H1 (cell line): ENCODE results near the gene PTPRCAP. TPM values are rescaled to one million over a fixed set of nuclear protein-coding genes. Genes with fewer than 3 reads are reported as not detected.

ENCODE experiments used
- CTCF ChIA-PET: fragments of 300-600 bp; sonication (Branson Sonifier 250); formaldehyde crosslinking; loops from one replicate; lab custom pipeline; 2021; ENCODE audit not compliant: partially characterized antibody; lab: Charles Lee
- POLR2A ChIA-PET: fragments of 300-600 bp; sonication (Branson Sonifier 250); formaldehyde crosslinking; loops from one replicate; lab custom pipeline; 2021; ENCODE audit warnings: inconsistent platforms; ENCODE audit not compliant: partially characterized antibody; lab: Charles Lee
- DNase-seq, 2 experiments: peaks; one replicate each; pipeline versions ENCODE4 v3.0.0 to v3.0.0-alpha.2; 2010 to 2022; ENCODE audit warnings: low spot score in 2 of 2, low read depth in 1 of 2, mixed read lengths in 1 of 2
- FAIRE-seq: peaks from 2 replicates; lab custom pipeline; 2011; peaks lifted over from hg19 to GRCh38; lab: Jason Lieb, UNC
- H2AFZ ChIP-seq: 2 replicates; pipeline ENCODE4 v1.8.1; 2012; ENCODE audit warnings: low read length, inconsistent platforms
- H2AK5ac ChIP-seq: 2 replicates; pipeline ENCODE4 v1.6.1; 2013; ENCODE audit warnings: low read depth, low read length
- H2BK120ac ChIP-seq: replicated peaks from 2 replicates; pipeline ENCODE3; 2013; ENCODE audit warnings: low read depth, low read length, inconsistent platforms
- H2BK12ac ChIP-seq: 2 replicates; pipeline ENCODE4 v1.6.1; 2013; ENCODE audit warnings: low read depth, low read length
- H2BK15ac ChIP-seq: 2 replicates; pipeline ENCODE4 v1.6.1; 2013; ENCODE audit warnings: low read length
- H2BK20ac ChIP-seq: 2 replicates; pipeline ENCODE4 v1.6.1; 2013; ENCODE audit warnings: low read length
- H2BK5ac ChIP-seq: 2 replicates; pipeline ENCODE4 v1.6.1; 2013; ENCODE audit warnings: low read depth, low read length
- H3K14ac ChIP-seq: 2 replicates; pipeline ENCODE4 v1.6.1; 2013; ENCODE audit warnings: inconsistent platforms; ENCODE audit not compliant: insufficient read length
- H3K18ac ChIP-seq: 2 replicates; pipeline ENCODE4 v1.6.1; 2013; ENCODE audit warnings: low read length; ENCODE audit errors: extremely low read depth
- H3K23ac ChIP-seq: 2 replicates; pipeline ENCODE4 v1.6.1; 2013; ENCODE audit warnings: inconsistent platforms; ENCODE audit not compliant: insufficient read length
- H3K23me2 ChIP-seq: 2 replicates; pipeline ENCODE4 v1.6.1; 2013; ENCODE audit warnings: low read depth, low read length
- H3K27ac ChIP-seq: 2 replicates; pipeline ENCODE4 v1.6.1; 2011; ENCODE audit warnings: low read depth, low read length, inconsistent platforms
- H3K27me3 ChIP-seq, 4 experiments: replicated peaks in 1 of 4; 1 replicate in 1 of 4; 2 replicates in 3 of 4; pipeline versions ENCODE4 v1.6.1 to v1.8.1; 2011 to 2013; ENCODE audit warnings: low read length in 3 of 4, mild to moderate bottlenecking in 3 of 4, inconsistent platforms in 2 of 4, mixed read lengths in 2 of 4, moderate library complexity in 1 of 4; ENCODE audit not compliant: control insufficient read depth in 3 of 4, insufficient read depth in 3 of 4; ENCODE audit errors: extremely low read depth in 1 of 4
- H3K36me3 ChIP-seq, 4 experiments: 2 replicates each; pipeline versions ENCODE4 v1.6.1 to v1.8.1; 2011 to 2013; ENCODE audit warnings: mild to moderate bottlenecking in 4 of 4, low read length in 3 of 4, moderate library complexity in 2 of 4, control low read depth in 1 of 4, inconsistent platforms in 1 of 4; ENCODE audit not compliant: insufficient read depth in 4 of 4, control insufficient read depth in 2 of 4
- H3K4ac ChIP-seq: replicated peaks from 2 replicates; pipeline ENCODE3; 2013; ENCODE audit warnings: low read length, low read depth, mixed read lengths, inconsistent platforms; ENCODE audit not compliant: insufficient read length
- H3K4me1 ChIP-seq, 4 experiments: replicated peaks in 1 of 4; 1 replicate in 1 of 4; 2 replicates in 3 of 4; pipeline versions ENCODE4 v1.6.1 to v1.8.1; 2011 to 2013; ENCODE audit warnings: low read length in 3 of 4, inconsistent platforms in 2 of 4, mixed read lengths in 1 of 4; ENCODE audit not compliant: insufficient read depth in 4 of 4, control insufficient read depth in 3 of 4
- H3K4me2 ChIP-seq, 2 experiments: 2 replicates each; pipeline versions ENCODE4 v1.6.1 to v1.8.1; 2011 to 2013; ENCODE audit warnings: low read depth in 2 of 2, low read length in 2 of 2, control low read depth in 1 of 2, inconsistent platforms in 1 of 2, mild to moderate bottlenecking in 1 of 2; ENCODE audit not compliant: insufficient read depth in 1 of 2
- H3K4me3 ChIP-seq, 4 experiments: fragments of 200-600, 300-600 bp in 1 of 4; sonication (generic), shearing (Covaris generic), sonication (Bioruptor Twin) in 1 of 4; 2 replicates each; pipeline versions ENCODE4 v1.5.1 to v1.8.1; 2011 to 2016; ENCODE audit warnings: low read length in 4 of 4, low read depth in 3 of 4, control low read depth in 2 of 4, inconsistent platforms in 2 of 4, mild to moderate bottlenecking in 2 of 4, mixed read lengths in 1 of 4, moderate library complexity in 1 of 4; ENCODE audit not compliant: insufficient read depth in 2 of 4; ENCODE audit errors: extremely low read depth in 1 of 4
- H3K56ac ChIP-seq: replicated peaks from 2 replicates; pipeline ENCODE3; 2013; ENCODE audit warnings: low read depth, mild to moderate bottlenecking, mixed read lengths, low read length, inconsistent platforms; ENCODE audit not compliant: insufficient read length
- H3K79me1 ChIP-seq: 2 replicates; pipeline ENCODE4 v1.6.1; 2013; ENCODE audit warnings: low read depth, low read length, control low read depth
- H3K79me2 ChIP-seq, 2 experiments: 2 replicates each; pipeline versions ENCODE4 v1.6.1 to v1.8.1; 2012 to 2013; ENCODE audit warnings: low read length in 2 of 2, mild to moderate bottlenecking in 2 of 2, inconsistent platforms in 1 of 2; ENCODE audit not compliant: insufficient read depth in 2 of 2, control insufficient read depth in 1 of 2
- H3K9ac ChIP-seq, 4 experiments: replicated peaks in 1 of 4; 1 replicate in 1 of 4; 2 replicates in 3 of 4; pipeline versions ENCODE4 v1.6.1 to v1.8.1; 2011 to 2013; ENCODE audit warnings: low read depth in 3 of 4, low read length in 3 of 4, control low read depth in 2 of 4, mild to moderate bottlenecking in 2 of 4, moderate library complexity in 2 of 4, inconsistent platforms in 1 of 4; ENCODE audit errors: extremely low read depth in 1 of 4
- H3K9me3 ChIP-seq, 2 experiments: 2 replicates each; pipeline versions ENCODE4 v1.6.1 to v1.8.1; 2012 to 2013; ENCODE audit warnings: mild to moderate bottlenecking in 2 of 2, moderate library complexity in 2 of 2, control low read depth in 1 of 2, inconsistent platforms in 1 of 2, low read depth in 1 of 2, low read length in 1 of 2, mixed read lengths in 1 of 2; ENCODE audit not compliant: insufficient read depth in 2 of 2
- H4K20me1 ChIP-seq, 2 experiments: replicated peaks in 1 of 2; 2 replicates each; pipeline versions ENCODE3 to v1.8.1; 2011 to 2013; ENCODE audit warnings: inconsistent platforms in 2 of 2, low read length in 2 of 2, mild to moderate bottlenecking in 1 of 2; ENCODE audit not compliant: insufficient read depth in 2 of 2, control insufficient read depth in 1 of 2
- H4K5ac ChIP-seq: 2 replicates; pipeline ENCODE4 v1.6.1; 2013; ENCODE audit warnings: low read length, low read depth, mixed read lengths, inconsistent platforms; ENCODE audit not compliant: insufficient read length
- H4K8ac ChIP-seq: 2 replicates; pipeline ENCODE4 v1.8.0; 2013; ENCODE audit warnings: mild to moderate bottlenecking, moderate library complexity, low read length, inconsistent platforms; ENCODE audit not compliant: insufficient read depth; ENCODE audit errors: extremely low read depth
- H4K91ac ChIP-seq: replicated peaks from 2 replicates; pipeline ENCODE3; 2013; ENCODE audit warnings: low read length, mixed read lengths, inconsistent platforms; ENCODE audit not compliant: insufficient read length
- ASH2L ChIP-seq: fragments of 200-600, 300-600 bp; sonication (generic); IDR thresholded peaks from one replicate; pipeline ENCODE4 v1.7.1; 2017; ENCODE audit warnings: low read length
- POLR2A ChIP-seq, 2 experiments: IDR thresholded peaks; 1 replicate in 1 of 2; 2 replicates in 1 of 2; pipeline ENCODE4 v1.6.1; 2011; ENCODE audit warnings: low read depth in 2 of 2, low read length in 2 of 2, mild to moderate bottlenecking in 2 of 2; ENCODE audit errors: control extremely low read depth in 1 of 2
- RAD21 ChIP-seq, 2 experiments: IDR thresholded peaks in 1 of 2; conservative IDR thresholded peaks in 1 of 2; 2 replicates each; pipeline ENCODE4 v1.6.1; 2011; ENCODE audit warnings: low read depth in 2 of 2, low read length in 2 of 2, improper control_type of control experiment in 1 of 2, inconsistent platforms in 1 of 2, mild to moderate bottlenecking in 1 of 2, moderate library complexity in 1 of 2
- RBBP5 ChIP-seq: IDR thresholded peaks from 2 replicates; pipeline ENCODE4 v1.7.1; 2012; ENCODE audit warnings: low read depth, mild to moderate bottlenecking, inconsistent platforms, low read length, moderate library complexity, borderline replicate concordance
- SP1 ChIP-seq: IDR thresholded peaks from 2 replicates; pipeline ENCODE4 v1.6.1; 2011; ENCODE audit warnings: low read depth, low read length
- YY1 ChIP-seq: IDR thresholded peaks from 2 replicates; pipeline ENCODE4 v1.6.1; 2011; ENCODE audit warnings: low read depth, mild to moderate bottlenecking, low read length
- WGBS, 2 experiments: shearing (Covaris generic) in 1 of 2; methylation state at CpG; one replicate each; pipeline versions ENCODE4 v1.1.6 to v1.1.7; 2013 to 2015; ENCODE audit warnings: low lambda C conversion rate in 2 of 2, mixed read lengths in 2 of 2, inconsistent platforms in 1 of 2, low coverage in 1 of 2, missing lambda C conversion rate in 1 of 2; ENCODE audit not compliant: insufficient replicate concordance in 2 of 2, insufficient coverage in 1 of 2, insufficient read length in 1 of 2; ENCODE audit errors: extremely low coverage in 1 of 2, missing lambda C conversion rate in 1 of 2; 5-methylcytosine and 5-hydroxymethylcytosine counted together
- polyA plus RNA-seq, 7 experiments: library from polyadenylated mRNA; depleted of rRNA in 3 of 7; stranded (reverse) in 5 of 7; unstranded in 2 of 7; fragments of >200 nt in 5 of 7; fragments of 200-250 nt in 2 of 7; gene quantifications; 1 replicate in 5 of 7; 2 replicates in 1 of 7; 4 replicates in 1 of 7; pipeline versions ENCODE4 v1.2.1 to v1.2.3, GENCODE V29; 2011 to 2013; ENCODE audit warnings: missing spikeins in 2 of 7, mixed read lengths in 2 of 7
- total RNA-seq: library from RNA; stranded (reverse); fragmentation: NEBNext Ultra II Directional; extraction: Animal tissue kit (Norgen Biotek cat#: 25700); gene quantifications from 2 replicates; pipeline ENCODE4 v1.2.1, GENCODE V29; 2021
- TF ChIP-seq, protein P1 (sequence below): IDR thresholded peaks from 2 replicates; pipeline ENCODE4 v1.6.1; 2011; ENCODE audit warnings: low read length, improper control_type of control experiment
- TF ChIP-seq, protein P2 (sequence below): IDR thresholded peaks from 2 replicates; pipeline ENCODE4 v1.6.1; 2011; ENCODE audit warnings: low read depth, mild to moderate bottlenecking, low read length; ENCODE audit not compliant: insufficient read depth

Gene PTPRCAP
- total and polyA plus RNA-seq, 2 of the 8 experiments (the other 6 are each of a cell fraction or from before 2014, with no cell fraction given) = 0.78 to 6.7 TPM

- no peak overlapping the region for H3K4me3 ChIP-seq
- no peak overlapping the region for H4K91ac ChIP-seq
- H2BK5ac ChIP-seq = no peak overlapping the region
- no peak overlapping the region for H3K14ac ChIP-seq
- H3K9ac ChIP-seq = no peak overlapping the region
- H2BK12ac ChIP-seq = no peak overlapping the region
- no peak overlapping the region for H3K23ac ChIP-seq
- H3K18ac ChIP-seq = no peak overlapping the region
- FAIRE-seq (no peak), DNase-seq (no peak)
- ChIA-PET POLR2A (interaction anchor here (0.6 to 10.2 kb wide), 9 partner anchors 9 to 49 kb away, joined by 3 to 104 read pairs (median 4); partner anchors contain the start of genes PTPRCAP, RPS6KB2 and TBC1D10C), CTCF (interaction anchor here (0.6 to 2.4 kb wide), 6 partner anchors 16 to 210 kb away, joined by 3 to 13 read pairs (median 4); partner anchors contain the start of genes PITPNM1, PPP1CA, TBC1D10C and TMEM134)
- H3K9me3 ChIP-seq = no peaks in the 10 kb centered on the region
- H3K36me3 ChIP-seq = no peaks in the 10 kb centered on the region
- H2BK20ac ChIP-seq = no peak overlapping the region
- no peak overlapping the region for H3K27ac ChIP-seq
- H3K27me3 ChIP-seq = peaks cover 0 to 8% (median 5%) of the 10 kb centered on the region in 4 experiments; a peak in 5 of 7 replicates
- no peaks in the 10 kb centered on the region for H3K79me1 ChIP-seq
- H2AFZ ChIP-seq = no peak overlapping the region
- no peak overlapping the region for H2BK120ac ChIP-seq
- peaks cover 12% of the 10 kb centered on the region; the same call in 1 of the 2 replicates for H3K23me2 ChIP-seq
- H4K5ac ChIP-seq = no peak overlapping the region
- TF ChIP-seq ASH2L (no peak), SP1 (no peak), YY1 (no peak), RBBP5 (no peak), RAD21 (IDR thresholded peaks at IDR 0.05 in 1 of 2, conservative IDR thresholded peaks at IDR 0.05 in 1 of 2; ENCODE audit: low read depth in 2 of 2, low read length in 2 of 2) (no peak), POLR2A (IDR thresholded peaks at IDR 0.05; ENCODE audit: control extremely low read depth in 1 of 2, low read depth in 2 of 2, low read length in 2 of 2) (no peak)
- TF ChIP-seq, protein P1, sequence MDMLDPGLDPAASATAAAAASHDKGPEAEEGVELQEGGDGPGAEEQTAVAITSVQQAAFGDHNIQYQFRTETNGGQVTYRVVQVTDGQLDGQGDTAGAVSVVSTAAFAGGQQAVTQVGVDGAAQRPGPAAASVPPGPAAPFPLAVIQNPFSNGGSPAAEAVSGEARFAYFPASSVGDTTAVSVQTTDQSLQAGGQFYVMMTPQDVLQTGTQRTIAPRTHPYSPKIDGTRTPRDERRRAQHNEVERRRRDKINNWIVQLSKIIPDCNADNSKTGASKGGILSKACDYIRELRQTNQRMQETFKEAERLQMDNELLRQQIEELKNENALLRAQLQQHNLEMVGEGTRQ = no peak
- TF ChIP-seq, protein P2, sequence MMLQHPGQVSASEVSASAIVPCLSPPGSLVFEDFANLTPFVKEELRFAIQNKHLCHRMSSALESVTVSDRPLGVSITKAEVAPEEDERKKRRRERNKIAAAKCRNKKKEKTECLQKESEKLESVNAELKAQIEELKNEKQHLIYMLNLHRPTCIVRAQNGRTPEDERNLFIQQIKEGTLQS = no peak
- no peak overlapping the region for H3K4ac ChIP-seq
- no peak overlapping the region for H3K4me2 ChIP-seq
- no peak overlapping the region for H2AK5ac ChIP-seq
- peaks cover 0 to 3% of the 10 kb centered on the region in 2 experiments for H4K20me1 ChIP-seq
- no peak overlapping the region; the same call in 1 of the 2 replicates for H4K8ac ChIP-seq
- H3K79me2 ChIP-seq = no peaks in the 10 kb centered on the region
- peaks cover 4 to 15% (median 11%) of the 10 kb centered on the region in 4 experiments for H3K4me1 ChIP-seq
- no peak overlapping the region for H2BK15ac ChIP-seq
- 86% methylated on average over 24 of the region's 26 CpGs; no CpG with 5 or more reads in 1 of the 2 experiments for WGBS, 2 experiments
- H3K56ac ChIP-seq = no peak overlapping the region
Measured at GRCh38 chr11:67418476-67419281, 18.8 kb downstream of the PTPRCAP start.
